Measurements from ENCODE around the gene PPP1R16B.
"Not testable (repeated sequence)": the region's sequence is repeated elsewhere in the genome, so short reads cannot be mapped to it uniquely, and the experiment has no call there.

Gene PPP1R16B

GRCh38 chr20:38794057-38794456, 11.4 kb upstream of the PPP1R16B start:
- FAIRE-seq: not testable (repeated sequence)

- no peak for FAIRE-seq
Measured at GRCh38 chr20:38798266-38798665, 7.2 kb upstream of the PPP1R16B start.

- FAIRE-seq: no peak
Measured at GRCh38 chr20:38799203-38799602, 6.3 kb upstream of the PPP1R16B start.

GRCh38 chr20:38800882-38801281, 4.6 kb upstream of the PPP1R16B start:
- FAIRE-seq: no peak

GRCh38 chr20:38804221-38804620, 1.3 kb upstream of the PPP1R16B start:
- FAIRE-seq: no peak

- FAIRE-seq: no peak
Measured at GRCh38 chr20:38804682-38805501, 605 bp upstream of the PPP1R16B start.

GRCh38 chr20:38805958-38806854, 709 bp downstream of the PPP1R16B start:
- no peak for FAIRE-seq

GRCh38 chr20:38806855-38807655, 1.6 kb downstream of the PPP1R16B start:
- FAIRE-seq: no peak

GRCh38 chr20:38809942-38810341, 4.4 kb downstream of the PPP1R16B start:
- FAIRE-seq: no peak

GRCh38 chr20:38810926-38811630, 5.6 kb downstream of the PPP1R16B start:
- no peak for FAIRE-seq

GRCh38 chr20:38811769-38812168, 6.3 kb downstream of the PPP1R16B start:
- FAIRE-seq: no peak

- FAIRE-seq: no peak
Measured at GRCh38 chr20:38812182-38812581, 6.7 kb downstream of the PPP1R16B start.

GRCh38 chr20:38812709-38813573, 7.4 kb downstream of the PPP1R16B start:
- no peak for FAIRE-seq

- not testable (repeated sequence) for FAIRE-seq
Measured at GRCh38 chr20:38813574-38813962, 8.1 kb downstream of the PPP1R16B start.

GRCh38 chr20:38815446-38815845, 9.9 kb downstream of the PPP1R16B start:
- FAIRE-seq: no peak

GRCh38 chr20:38818113-38819065, 12.9 kb downstream of the PPP1R16B start:
- no peak for FAIRE-seq

GRCh38 chr20:38825571-38825900, 20.0 kb downstream of the PPP1R16B start:
- no peak for FAIRE-seq

- no peak for FAIRE-seq
Measured at GRCh38 chr20:38825901-38826625, 20.6 kb downstream of the PPP1R16B start.

- FAIRE-seq: no peak
Measured at GRCh38 chr20:38827770-38828281, 22.3 kb downstream of the PPP1R16B start.
